NT2/D1 (cell line): ENCODE results near the gene KRTAP3-1.
"Not testable (repeated sequence)": the region's sequence is repeated elsewhere in the genome, so short reads cannot be mapped to it uniquely, and the experiment has no call there.

Experiments
- DNase-seq: peaks from one replicate; pipeline ENCODE4 v3.0.0-alpha.2; 2011; ENCODE audit warnings: low read depth, low spot score
- H3K27me3 ChIP-seq: 2 replicates; pipeline ENCODE4 v1.6.0; 2011; ENCODE audit warnings: mild to moderate bottlenecking; ENCODE audit not compliant: insufficient read length, insufficient read depth
- H3K36me3 ChIP-seq: 2 replicates; pipeline ENCODE4 v1.6.1; 2011; ENCODE audit warnings: mild to moderate bottlenecking, low read length, mixed read lengths; ENCODE audit not compliant: insufficient read depth, insufficient read length
- H3K4me1 ChIP-seq: 2 replicates; pipeline ENCODE4 v1.5.1; 2011; ENCODE audit not compliant: insufficient read depth, insufficient read length
- H3K4me3 ChIP-seq: 2 replicates; pipeline ENCODE4 v1.5.1; 2011; ENCODE audit warnings: low read depth; ENCODE audit not compliant: insufficient read length
- H3K9ac ChIP-seq: 2 replicates; pipeline ENCODE4 v1.6.0; 2011; ENCODE audit warnings: low read depth; ENCODE audit not compliant: insufficient read length
- H3K9me3 ChIP-seq: 2 replicates; pipeline ENCODE4 v1.5.1; 2011; ENCODE audit warnings: mild to moderate bottlenecking, low read length; ENCODE audit not compliant: insufficient read depth
- SUZ12 ChIP-seq: IDR thresholded peaks from 2 replicates; pipeline ENCODE4 v1.6.1; 2011; ENCODE audit not compliant: insufficient read length, insufficient read depth; ENCODE audit errors: extremely low read depth
- YY1 ChIP-seq: IDR thresholded peaks from 2 replicates; pipeline ENCODE4 v1.6.1; 2011; ENCODE audit not compliant: insufficient read length, insufficient read depth
- ZNF274 ChIP-seq: IDR thresholded peaks from 2 replicates; pipeline ENCODE4 v1.6.1; 2011; ENCODE audit warnings: mild to moderate bottlenecking, low read depth, low read length

The KRTAP3-1 gene

DNA sequence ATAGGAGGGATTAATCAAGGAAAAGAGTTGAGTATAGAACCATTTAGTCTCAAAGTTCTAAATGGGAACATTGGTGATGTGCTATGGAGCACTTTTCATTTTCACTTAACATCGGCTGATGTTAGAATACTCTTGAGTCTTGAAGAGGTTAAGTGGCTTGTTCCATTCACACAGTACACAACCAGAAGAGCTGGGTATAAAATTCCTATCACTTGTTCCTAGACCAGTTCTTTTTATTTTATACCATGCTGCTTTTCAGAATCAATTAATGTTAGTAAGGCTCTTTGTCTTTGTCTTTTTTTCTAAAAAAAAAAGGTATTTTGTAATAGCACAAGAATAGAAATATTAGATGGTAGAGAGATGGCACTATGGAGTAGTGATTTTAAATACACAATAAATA, 34.0 kb upstream of the KRTAP3-1 start:
- Histone ChIP-seq H3K9me3 (peaks cover 8% of the 10 kb centered on the region), H3K9ac (no peak overlapping the region), H3K36me3 (no peaks in the 10 kb centered on the region), H3K4me1 (no peaks in the 10 kb centered on the region), H3K27me3 (no peaks in the 10 kb centered on the region), H3K4me3 (no peak overlapping the region)
- TF ChIP-seq ZNF274 (no peak), YY1 (no peak), SUZ12 (no peak)
- no peak for DNase-seq

DNA sequence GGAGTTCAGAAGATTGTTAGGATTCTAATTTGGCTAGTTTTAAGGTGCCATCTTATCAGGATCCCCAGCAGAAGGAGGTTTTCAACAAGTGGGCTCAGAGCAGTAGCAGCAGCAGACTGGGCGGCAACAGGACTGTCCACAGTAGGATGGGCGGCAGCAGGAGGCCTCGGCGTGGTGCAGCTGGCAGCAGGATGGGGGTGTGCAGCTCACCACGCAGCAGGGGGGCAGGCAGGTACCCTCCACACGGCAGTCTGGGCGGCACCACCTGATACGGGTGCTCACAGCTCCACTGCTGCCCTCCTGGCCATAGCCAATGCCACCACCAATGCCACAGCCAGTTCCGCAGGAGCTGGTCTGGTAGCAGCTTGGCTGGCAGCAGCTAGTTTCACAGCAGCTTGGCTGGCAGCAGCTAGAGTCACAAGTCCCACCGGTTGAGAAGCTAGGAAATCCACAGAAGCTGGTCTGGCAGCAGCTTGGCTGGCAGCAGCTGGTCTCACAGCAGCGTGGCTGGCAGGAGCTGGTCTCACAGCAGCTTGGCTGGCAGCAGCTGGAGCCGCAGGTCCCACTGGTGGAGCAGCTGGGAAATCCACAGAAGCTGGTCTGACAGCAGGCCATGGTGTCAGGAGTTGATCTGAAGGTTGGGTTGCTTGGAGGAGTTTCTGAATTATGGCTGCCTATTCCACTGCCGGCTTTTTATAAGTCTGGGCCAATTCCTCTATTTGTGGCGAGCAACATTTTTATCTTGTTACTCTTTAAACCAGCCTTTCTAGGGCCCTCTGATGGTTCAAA, 32.0 kb upstream of the KRTAP3-1 start, which contains the start of gene KRTAP1-1:
Gene KRTAP1-1, minus strand, starts transcription at position 668 of the 789 bp plus-strand sequence. Its CDS starts 53 bp downstream, at position 615.
- not testable (repeated sequence) for DNase-seq, H3K4me1 ChIP-seq, H3K36me3 ChIP-seq, H3K9me3 ChIP-seq, H3K9ac ChIP-seq, H3K27me3 ChIP-seq, H3K4me3 ChIP-seq

DNA sequence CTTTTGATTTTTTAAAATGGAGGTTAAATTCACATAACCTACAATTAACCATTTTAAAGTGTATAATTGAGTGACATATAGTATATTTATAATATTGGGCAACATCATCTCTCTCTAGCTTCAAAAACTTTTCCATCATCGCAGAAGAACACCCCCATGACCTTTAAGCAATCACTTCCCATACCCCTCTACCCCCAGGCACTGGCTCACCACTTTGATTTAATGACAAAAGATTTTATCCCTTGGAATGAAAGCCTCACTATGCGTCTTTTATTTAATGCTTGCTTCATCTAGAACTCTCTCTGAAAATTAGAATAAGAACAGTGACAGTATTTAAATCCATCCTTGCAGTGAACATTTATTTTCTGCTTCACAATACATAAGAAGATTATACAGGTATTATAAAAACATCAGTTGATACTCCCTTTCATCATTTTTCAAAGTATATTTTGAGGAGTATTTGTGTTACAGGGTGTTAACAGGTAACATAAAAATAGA, 29.0 kb upstream of the KRTAP3-1 start:
- H3K9me3 ChIP-seq, result peaks cover 2% of the 10 kb centered on the region
- DNase-seq, result no peak
- H3K4me3 ChIP-seq, result no peak overlapping the region
- TF ChIP-seq SUZ12, result no peak
- no peak for TF ChIP-seq ZNF274
- TF ChIP-seq YY1, result no peak
- no peaks in the 10 kb centered on the region for H3K4me1 ChIP-seq
- H3K36me3 ChIP-seq, result no peaks in the 10 kb centered on the region
- H3K27me3 ChIP-seq, result no peaks in the 10 kb centered on the region
- no peak overlapping the region for H3K9ac ChIP-seq

DNA sequence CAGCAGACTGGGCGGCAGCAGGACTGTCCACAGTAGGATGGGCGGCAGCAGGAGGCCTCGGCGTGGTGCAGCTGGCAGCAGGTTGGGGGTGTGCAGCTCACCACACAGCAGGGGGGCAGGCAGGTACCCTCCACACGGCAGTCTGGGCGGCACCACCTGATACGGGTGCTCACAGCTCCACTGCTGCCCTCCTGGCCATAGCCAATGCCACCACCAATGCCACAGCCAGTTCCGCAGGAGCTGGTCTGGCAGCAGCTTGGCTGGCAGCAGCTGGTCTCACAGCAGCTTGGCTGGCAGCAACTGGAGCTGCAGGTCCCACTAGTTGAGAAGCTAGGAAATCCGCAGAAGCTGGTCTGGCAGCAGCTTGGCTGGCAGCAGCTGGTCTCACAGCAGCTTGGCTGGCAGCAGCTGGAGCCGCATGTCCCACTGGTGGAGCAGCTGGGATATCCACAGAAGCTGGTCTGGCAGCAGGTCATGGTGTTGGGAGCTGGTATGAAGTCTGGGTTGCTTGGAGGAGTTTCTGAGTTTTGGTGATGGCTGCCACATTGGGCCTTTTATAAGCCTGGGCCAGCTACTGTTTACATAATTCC, 25.5 kb upstream of the KRTAP3-1 start, which contains the start of gene KRTAP1-3:
Gene KRTAP1-3, minus strand, starts transcription at position 529 of the 590 bp plus-strand sequence. Its CDS starts 53 bp downstream, at position 476.
- not testable (repeated sequence) for DNase-seq, H3K4me3 ChIP-seq, H3K9ac ChIP-seq, H3K36me3 ChIP-seq, H3K9me3 ChIP-seq, H3K4me1 ChIP-seq, H3K27me3 ChIP-seq

DNA sequence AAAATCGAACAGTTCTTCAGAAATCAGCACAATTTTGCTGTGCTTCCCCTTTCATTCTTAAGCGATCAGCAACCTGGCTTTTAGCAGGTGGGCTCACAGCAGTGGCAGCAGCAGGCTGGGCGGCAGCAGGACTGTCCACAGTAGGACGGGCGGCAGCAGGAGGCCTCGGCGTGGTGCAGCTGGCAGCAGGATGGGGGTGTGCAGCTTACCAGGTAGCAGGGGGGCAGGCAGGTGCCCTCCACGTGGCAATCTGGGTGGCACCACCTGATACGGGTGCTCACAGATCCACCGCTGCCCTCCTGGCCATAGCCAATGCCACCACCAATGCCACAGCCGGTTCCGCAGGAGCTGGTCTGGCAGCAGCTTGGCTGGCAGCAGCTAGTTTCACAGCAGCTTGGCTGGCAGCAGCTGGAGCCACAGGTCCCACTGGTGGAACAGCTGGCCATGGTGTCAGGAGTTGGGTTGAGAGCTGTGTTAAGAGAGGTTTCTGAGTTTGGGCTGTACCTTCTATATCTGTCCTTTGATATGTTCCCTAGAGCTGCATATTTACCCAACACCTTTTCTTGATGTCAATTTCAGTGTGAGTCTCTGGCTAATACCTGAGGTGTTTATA, 20.8 kb upstream of the KRTAP3-1 start, which contains the start of gene KRTAP1-4:
Gene KRTAP1-4, minus strand, starts transcription at position 563 of the 613 bp plus-strand sequence. Its CDS starts 117 bp downstream, at position 446.
- Histone ChIP-seq H3K4me1 (no peaks in the 10 kb centered on the region), H3K9ac (no peak within 1 kb of the TSS), H3K9me3 (no peaks in the 10 kb centered on the region), H3K36me3 (no peaks in the 10 kb centered on the region), H3K4me3 (no peak within 1 kb of the TSS), H3K27me3 (no peaks in the 10 kb centered on the region)
- no peak for TF ChIP-seq ZNF274
- TF ChIP-seq YY1, result no peak
- DNase-seq, result no peak

DNA sequence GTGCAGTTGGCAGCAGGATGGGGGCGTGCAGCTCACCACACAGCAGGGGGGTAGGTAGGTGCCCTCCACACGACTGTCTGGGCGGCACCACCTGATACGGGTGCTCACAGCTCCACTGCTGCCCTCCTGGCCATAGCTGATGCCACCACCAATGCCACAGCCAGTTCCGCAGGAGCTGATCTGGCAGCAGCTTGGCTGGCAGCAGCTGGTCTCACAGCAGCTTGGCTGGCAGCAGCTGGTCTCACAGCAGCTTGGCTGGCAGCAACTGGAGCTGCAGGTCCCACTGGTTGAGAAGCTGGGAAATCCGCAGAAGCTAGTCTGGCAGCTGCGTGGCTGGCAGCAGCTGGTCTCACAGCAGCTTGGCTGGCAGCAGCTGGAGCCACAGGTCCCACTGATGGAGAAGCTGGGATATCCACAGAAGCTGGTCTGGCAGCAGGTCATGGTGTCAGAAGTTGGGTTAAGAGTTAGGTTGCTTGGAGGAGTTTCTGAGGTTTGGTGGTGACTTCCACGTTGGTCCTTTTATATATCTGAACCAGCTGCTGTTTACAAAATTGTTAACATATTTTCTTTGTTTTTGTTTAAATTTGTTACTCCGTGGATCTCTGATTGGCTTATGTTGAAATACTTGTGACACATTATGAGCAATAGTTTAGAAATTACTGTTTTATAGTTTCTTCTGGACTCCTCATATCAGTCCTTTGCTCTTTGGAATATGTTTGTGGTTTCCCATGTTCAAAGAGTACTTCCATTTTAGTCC, 18.0 kb upstream of the KRTAP3-1 start, which contains the start of gene KRTAP1-5:
Gene KRTAP1-5, minus strand, starts transcription at position 494 of the 757 bp plus-strand sequence. Its CDS starts 53 bp downstream, at position 441.
- no peak for DNase-seq
- no peaks in the 10 kb centered on the region for H3K4me1 ChIP-seq

DNA sequence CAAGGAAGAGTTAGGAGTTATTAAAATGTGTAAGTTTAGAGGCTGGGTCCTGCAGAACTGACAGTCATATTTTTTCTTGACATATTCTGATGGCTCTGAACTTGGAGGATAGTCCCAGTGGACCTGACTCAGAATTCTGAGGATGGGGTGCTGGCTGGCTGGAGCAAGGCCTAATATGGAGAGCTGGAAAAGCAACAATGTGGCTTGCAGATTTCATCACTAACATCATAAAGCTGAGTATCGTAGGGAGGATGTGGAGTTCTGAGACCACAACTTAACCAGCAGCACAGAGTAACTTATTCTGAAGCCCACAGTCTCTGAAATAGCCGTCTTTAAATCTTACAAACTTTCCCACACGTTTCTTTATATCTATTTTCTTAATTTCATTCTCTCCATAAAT, 15.8 kb upstream of the KRTAP3-1 start:
- no peaks in the 10 kb centered on the region for H3K4me1 ChIP-seq
- TF ChIP-seq ZNF274 (no peak), YY1 (no peak), SUZ12 (no peak)
- DNase-seq, result no peak
- no peaks in the 10 kb centered on the region for H3K9me3 ChIP-seq
- no peaks in the 10 kb centered on the region for H3K27me3 ChIP-seq
- H3K36me3 ChIP-seq, result no peaks in the 10 kb centered on the region
- no peak overlapping the region for H3K4me3 ChIP-seq
- no peak overlapping the region for H3K9ac ChIP-seq

More for the DNA sequence above, 18.0 kb upstream of the KRTAP3-1 start, which contains the start of gene KRTAP1-5:
- TF ChIP-seq ZNF274 (no peak), YY1 (no peak), SUZ12 (no peak)
- H3K9me3 ChIP-seq, result no peaks in the 10 kb centered on the region
- no peaks in the 10 kb centered on the region for H3K36me3 ChIP-seq
- no peak within 1 kb of the TSS for H3K4me3 ChIP-seq
- no peak within 1 kb of the TSS for H3K9ac ChIP-seq
- H3K27me3 ChIP-seq, result no peaks in the 10 kb centered on the region
